ENCODE measurements around the gene KANK3.
"Not testable (repeated sequence)": the region's sequence is repeated elsewhere in the genome, so short reads cannot be mapped to it uniquely, and the experiment has no call there.

The KANK3 gene

DNA sequence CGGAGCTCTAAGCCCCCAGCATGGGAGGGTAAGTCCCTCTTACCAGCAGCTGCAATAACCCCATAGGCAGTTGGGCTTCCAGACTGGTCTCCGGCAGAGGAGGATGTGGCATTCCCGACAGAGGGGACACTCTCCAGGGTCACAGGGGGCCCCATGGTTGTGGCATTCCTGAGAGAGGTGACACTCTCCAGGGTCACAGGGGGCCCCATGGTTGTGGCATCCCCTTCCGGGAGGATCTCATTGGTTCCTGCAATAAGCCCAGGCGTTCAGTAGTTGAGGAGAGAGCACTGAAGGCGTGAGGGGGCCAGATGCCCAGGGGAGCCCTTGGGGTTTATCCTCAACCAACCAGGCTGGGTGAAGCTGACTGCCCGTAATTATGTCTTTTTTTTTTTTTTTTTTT, 40.3 kb downstream of the KANK3 start:
- Mint-ChIP-seq H3K4me3 (no peak overlapping the region), H3K27ac (peak overlapping the region in 1 of 2 donors; percentile 48), H3K27me3 (no peaks in the 10 kb centered on the region), H3K9me3 (no peaks in the 10 kb centered on the region), H3K4me1 (peaks cover 39% of the 10 kb centered on the region)
- ATAC-seq, result no peak
- DNase-seq, result no peak

- Mint-ChIP-seq H3K27me3 (no peaks in the 10 kb centered on the region), H3K4me1 (peaks cover 35% of the 10 kb centered on the region), H3K9me3 (no peaks in the 10 kb centered on the region), H3K4me3 (no peak overlapping the region), H3K27ac (no peak overlapping the region)
- DNase-seq (peak in 1 of 2 donors; percentile 8), ATAC-seq (no peak)
Measured at GRCh38 chr19:8302357-8302691, 40.7 kb downstream of the KANK3 start.

DNA sequence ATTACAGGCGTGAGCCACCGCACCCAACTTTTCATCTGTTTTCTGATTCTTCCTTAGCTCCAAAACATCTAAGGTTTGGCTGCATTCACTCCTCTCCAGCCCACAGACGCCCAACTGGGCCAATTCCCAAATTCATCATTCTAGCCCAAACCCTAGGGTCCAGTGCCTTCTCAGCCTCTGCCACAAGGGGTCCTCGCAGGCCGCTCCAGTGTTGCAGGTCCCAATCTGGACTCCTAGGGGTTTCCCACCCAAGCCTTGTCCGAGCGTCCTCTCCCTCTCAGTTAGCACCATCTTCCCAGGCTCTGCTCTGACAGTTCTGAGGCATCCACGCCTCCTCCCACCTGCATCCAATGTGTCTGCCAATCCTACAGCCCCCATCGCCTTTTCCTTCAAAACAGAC, 51.7 kb downstream of the KANK3 start:
- not testable (repeated sequence) for H3K27me3 Mint-ChIP-seq, DNase-seq, H3K4me1 Mint-ChIP-seq, H3K27ac Mint-ChIP-seq, H3K9me3 Mint-ChIP-seq, H3K4me3 Mint-ChIP-seq
- ATAC-seq, result peak; percentile 48

GRCh38 chr19:8276508-8276907, 66.6 kb downstream of the KANK3 start:
- not testable (repeated sequence) for H3K27me3 Mint-ChIP-seq, H3K4me3 Mint-ChIP-seq, H3K4me1 Mint-ChIP-seq, DNase-seq, H3K9me3 Mint-ChIP-seq, H3K27ac Mint-ChIP-seq
- ATAC-seq, result peak; percentile 63

Measured in stimulated activated naive CD8-positive, alpha-beta T cell treated with anti-CD3 and anti-CD28 coated beads, Interleukin-15, amount 100 ng/mL, for 72 hours (primary cell).